GM19035 (cell line): Measurements from ENCODE around the gene TPK1.
"Not testable (repeated sequence)": the region's sequence is repeated elsewhere in the genome, so short reads cannot be mapped to it uniquely, and the experiment has no call there.

ENCODE experiments used
- ATAC-seq: cut with Tn5 transposase; IDR thresholded peaks from one replicate; pipeline ENCODE4 v1.9.1; 2021; ENCODE audit not compliant: unreplicated experiment

TPK1 gene

GRCh38 chr7:144824360-144824759 is 11.5 kb downstream of the TPK1 start:
- ATAC-seq, result no peak

- ATAC-seq, result no peak
These were observed 13.6 kb downstream of the TPK1 start for GRCh38 chr7:144822223-144822622.

DNA sequence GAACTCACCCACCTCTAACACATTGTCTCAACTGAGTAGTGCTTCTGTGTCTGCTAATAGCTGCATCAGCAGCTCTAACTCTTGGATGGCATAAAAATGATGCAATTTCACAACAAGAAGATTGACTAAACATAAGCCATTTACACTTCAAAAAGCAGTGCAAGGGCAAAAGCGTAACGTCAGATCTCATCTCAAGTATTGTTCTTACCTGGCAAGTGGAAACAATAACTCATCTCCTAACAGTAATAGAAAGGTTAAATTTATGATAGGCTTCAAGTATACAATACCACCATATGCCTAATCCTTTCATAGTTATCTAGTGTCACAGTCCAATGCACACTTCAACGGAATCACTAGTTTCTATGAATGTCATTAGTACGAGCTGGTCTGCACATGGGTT is 14.8 kb downstream of the TPK1 start:
- ATAC-seq, result peak; percentile 42

DNA sequence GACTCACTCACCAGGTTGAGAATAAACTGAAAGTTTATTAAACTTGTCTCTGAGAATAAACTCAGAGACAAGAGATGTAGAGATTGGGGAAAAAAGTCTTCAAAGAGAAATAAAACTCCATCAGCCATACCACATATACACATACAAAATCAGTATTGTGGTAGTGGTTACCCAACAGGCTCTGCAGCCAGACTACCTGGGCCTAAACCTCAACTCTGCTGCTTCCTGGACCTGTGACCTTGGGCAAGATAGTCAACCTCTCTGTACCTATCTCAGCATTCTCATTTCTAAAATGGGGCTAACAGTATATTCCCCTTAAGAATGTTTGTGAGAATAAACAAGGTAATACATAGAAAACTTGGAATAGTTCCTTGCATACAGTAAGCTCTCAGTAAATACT is 15.3 kb downstream of the TPK1 start:
- peak; percentile 22 for ATAC-seq

DNA sequence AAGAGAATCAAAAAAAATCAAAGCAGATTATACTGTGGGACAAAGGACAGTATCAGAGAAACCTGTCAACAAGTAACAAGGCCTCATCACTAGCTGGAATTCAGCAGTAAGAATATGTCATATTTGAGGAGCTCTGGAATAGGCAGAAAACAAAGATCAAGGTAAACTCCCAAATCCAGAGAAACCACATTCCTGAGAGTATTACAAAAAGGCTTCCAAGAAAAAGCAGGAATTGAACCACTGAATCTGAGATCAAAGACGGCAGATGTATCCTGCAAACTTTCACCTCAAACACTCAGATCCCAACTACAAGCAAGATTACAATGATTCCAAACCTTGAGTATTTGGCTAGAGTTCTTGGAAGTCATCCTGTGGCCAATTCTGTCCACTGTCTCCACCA is 16.3 kb downstream of the TPK1 start:
- ATAC-seq, result no peak

DNA sequence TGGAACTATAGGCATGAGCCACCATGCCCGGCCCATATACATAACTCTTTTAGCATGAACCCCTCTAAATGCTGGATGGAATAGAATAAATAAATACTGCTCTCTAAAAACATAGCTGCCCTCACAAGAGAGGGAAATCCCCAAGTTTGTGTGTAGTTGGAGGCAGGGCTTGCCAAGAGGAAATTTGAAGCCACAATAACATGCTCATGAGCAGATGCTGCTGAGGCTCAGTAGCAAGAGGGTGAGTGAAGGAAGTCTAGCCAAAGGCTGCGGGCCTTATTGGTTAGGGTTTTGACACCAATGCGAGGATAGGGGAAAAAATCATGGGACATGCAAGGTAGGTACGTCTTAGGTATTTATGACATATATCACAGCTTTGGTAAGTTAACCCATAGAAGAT is 17.3 kb downstream of the TPK1 start:
- ATAC-seq, result peak; percentile 74

GRCh38 chr7:144817001-144817400 is 18.9 kb downstream of the TPK1 start:
- no peak for ATAC-seq

DNA sequence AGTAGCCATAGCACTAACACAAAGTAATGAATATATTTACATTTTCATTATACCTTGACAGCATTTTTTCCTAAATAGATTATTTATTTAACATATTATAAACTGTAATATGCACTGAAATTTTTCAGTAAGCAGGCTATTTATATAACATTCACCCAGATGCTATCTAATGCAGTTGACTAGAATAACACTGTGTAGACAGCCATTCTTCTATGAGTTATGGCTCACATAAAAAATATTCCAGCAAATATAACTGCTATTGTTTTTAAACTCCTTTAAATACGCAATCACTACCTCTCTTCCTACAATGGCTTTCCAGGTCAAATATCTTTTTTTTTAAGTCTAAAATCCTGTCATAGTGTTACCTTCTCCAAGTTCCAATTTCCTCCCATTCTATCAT is 21.6 kb downstream of the TPK1 start:
- ATAC-seq, result no peak

DNA sequence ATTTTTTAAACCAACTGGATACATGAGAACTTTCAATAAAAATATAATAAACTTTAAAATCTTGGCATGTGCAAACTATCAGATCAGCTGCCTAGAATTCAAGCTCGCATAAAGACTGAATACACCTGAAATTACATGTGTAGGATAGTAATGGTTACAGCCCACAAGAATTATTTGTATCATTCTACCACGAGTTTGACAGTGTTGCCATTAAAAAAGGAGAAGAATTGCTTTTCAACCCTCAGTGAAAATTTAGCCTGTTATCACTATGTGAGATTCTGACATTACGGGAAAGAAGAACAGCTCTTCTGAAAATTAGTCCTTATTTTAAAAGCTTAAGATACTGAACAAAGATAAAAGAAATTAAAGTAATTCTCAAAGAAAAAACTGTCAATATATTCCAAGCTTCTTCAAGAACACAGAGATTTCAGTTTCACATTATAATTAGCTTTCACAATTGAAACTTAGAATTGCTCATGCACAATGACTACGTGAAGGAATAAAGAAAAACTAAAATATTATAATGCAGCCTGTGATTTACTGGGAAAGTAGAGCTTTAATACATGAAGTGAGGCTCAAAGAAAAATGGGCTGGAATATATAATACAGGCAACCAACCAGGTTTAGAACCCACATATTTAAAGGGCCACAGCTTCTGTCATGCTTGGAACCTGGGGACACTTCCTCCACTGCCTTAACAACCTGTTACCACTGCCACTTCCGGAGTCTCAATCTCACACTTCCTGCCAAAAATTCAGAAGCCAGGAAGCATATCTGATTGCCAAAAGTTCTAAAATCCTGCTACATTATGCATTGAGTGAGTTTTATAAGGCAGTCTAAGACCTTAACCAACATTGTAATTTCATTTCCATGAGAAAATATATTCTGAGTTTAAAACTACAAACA is 23.2 kb downstream of the TPK1 start:
- peak; percentile 81 for ATAC-seq

GRCh38 chr7:144805627-144806239 is 30.1 kb downstream of the TPK1 start:
- no peak for ATAC-seq

GRCh38 chr7:144800678-144801436 is 35.0 kb downstream of the TPK1 start:
- ATAC-seq, result not testable (repeated sequence)

- ATAC-seq, result no peak
These were observed 38.9 kb downstream of the TPK1 start for GRCh38 chr7:144796919-144797318.

GRCh38 chr7:144792050-144792449 is 43.8 kb downstream of the TPK1 start:
- ATAC-seq, result no peak

- no peak for ATAC-seq
These were observed 44.4 kb downstream of the TPK1 start for GRCh38 chr7:144791488-144791887.

- no peak for ATAC-seq
These were observed 48.7 kb downstream of the TPK1 start for GRCh38 chr7:144787127-144787526.

GRCh38 chr7:144786522-144786921 is 49.3 kb downstream of the TPK1 start:
- no peak for ATAC-seq

DNA sequence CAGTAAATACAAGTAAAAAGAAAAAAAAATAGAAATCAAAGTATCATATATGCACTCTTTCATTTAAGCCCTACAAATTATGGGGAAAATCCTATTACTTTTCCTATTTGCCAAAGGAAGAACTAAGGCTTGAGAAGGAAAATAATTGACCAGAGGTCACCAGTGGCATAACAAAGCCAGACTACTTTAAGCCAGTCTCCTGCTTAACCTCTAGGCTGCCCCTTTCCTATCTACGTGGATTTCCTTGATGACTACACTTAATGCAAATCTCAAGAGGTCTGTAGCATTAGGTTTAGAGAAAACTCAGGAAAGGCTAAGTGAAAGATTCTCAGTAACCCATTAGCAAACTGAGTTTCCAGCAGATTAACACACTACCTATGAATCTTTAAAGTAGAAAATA is 49.8 kb downstream of the TPK1 start:
- no peak for ATAC-seq

DNA sequence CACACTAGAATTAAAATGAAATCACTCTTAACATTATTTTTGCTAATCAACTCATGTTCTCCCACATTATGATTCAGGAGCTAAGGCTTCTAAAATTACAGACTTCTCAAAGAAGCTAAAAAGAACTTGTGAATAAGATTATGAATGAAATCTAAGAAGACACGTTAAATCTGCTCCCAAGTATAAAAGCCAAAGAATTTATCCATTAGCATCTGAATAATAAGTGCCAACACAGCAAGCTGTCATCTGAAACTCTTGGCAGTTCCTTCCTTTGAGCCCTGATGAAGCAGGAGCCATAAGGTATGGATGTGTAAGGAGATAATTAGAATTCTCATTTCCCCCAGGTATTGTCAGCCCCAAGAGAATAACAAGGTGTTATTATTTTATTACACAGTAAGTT is 50.3 kb downstream of the TPK1 start:
- no peak for ATAC-seq

- ATAC-seq, result no peak
These were observed 50.9 kb downstream of the TPK1 start for GRCh38 chr7:144784943-144785342.

- ATAC-seq, result no peak
These were observed 51.4 kb downstream of the TPK1 start for GRCh38 chr7:144784441-144784840.

DNA sequence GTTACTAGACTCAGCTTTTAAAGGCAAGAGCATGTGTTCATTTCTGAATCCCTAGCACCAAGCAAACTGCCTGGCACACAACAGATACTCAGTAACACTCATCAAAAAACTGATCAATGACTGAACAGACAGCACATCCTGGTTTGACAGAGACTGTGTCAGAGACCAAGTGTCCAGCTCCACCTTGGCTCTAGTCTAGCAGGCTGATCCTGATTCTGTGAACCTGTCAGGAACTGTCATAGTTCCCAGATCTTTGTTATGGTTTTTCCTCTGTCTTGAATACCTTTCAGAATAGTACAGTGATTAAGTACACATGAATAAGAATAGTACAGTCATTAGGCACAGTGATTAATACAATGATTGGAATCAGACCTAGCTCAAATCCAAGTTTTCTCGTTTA is 53.0 kb downstream of the TPK1 start:
- ATAC-seq, result no peak
